Measurements from ENCODE around the gene CTIF.

DNA sequence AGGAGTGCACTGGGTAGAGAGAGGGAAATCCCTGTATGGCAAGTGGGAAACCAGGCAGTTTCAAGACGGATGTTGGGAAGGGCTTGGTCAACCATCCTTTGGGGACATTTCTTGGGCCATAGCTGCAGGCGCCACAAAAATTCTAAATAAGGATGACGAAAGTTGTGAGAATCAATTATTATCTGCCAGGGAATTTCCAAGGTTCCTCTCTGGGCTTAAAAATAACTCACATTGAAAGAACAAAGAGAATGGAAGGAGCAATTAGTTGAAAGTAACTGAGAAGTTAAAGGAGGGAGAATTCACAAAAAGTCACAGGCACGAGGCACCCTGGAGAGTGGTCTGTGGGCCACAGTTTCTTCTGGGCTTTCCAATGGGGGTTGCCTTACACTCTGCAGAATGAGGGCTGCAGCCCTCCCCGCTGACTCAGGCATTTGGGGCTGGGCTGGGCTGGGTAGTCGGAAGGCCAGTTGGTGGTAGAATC, 216.2 kb downstream of the CTIF start:
- TF ChIP-seq, protein P1, sequence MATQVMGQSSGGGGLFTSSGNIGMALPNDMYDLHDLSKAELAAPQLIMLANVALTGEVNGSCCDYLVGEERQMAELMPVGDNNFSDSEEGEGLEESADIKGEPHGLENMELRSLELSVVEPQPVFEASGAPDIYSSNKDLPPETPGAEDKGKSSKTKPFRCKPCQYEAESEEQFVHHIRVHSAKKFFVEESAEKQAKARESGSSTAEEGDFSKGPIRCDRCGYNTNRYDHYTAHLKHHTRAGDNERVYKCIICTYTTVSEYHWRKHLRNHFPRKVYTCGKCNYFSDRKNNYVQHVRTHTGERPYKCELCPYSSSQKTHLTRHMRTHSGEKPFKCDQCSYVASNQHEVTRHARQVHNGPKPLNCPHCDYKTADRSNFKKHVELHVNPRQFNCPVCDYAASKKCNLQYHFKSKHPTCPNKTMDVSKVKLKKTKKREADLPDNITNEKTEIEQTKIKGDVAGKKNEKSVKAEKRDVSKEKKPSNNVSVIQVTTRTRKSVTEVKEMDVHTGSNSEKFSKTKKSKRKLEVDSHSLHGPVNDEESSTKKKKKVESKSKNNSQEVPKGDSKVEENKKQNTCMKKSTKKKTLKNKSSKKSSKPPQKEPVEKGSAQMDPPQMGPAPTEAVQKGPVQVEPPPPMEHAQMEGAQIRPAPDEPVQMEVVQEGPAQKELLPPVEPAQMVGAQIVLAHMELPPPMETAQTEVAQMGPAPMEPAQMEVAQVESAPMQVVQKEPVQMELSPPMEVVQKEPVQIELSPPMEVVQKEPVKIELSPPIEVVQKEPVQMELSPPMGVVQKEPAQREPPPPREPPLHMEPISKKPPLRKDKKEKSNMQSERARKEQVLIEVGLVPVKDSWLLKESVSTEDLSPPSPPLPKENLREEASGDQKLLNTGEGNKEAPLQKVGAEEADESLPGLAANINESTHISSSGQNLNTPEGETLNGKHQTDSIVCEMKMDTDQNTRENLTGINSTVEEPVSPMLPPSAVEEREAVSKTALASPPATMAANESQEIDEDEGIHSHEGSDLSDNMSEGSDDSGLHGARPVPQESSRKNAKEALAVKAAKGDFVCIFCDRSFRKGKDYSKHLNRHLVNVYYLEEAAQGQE (IDR thresholded peaks at IDR 0.05; ENCODE audit: low read depth), result no peak
- TF ChIP-seq ZBTB7A (IDR thresholded peaks at IDR 0.05; ENCODE audit: low read depth) (no peak), CREB1 (IDR thresholded peaks at IDR 0.05; ENCODE audit: low read depth) (no peak)
